DOHH2 (cell line): Measurements from ENCODE around the gene AQP9.

Experiments used
- CTCF ChIP-seq: fragments of 200-600 bp; sonication (generic); IDR thresholded peaks from one replicate; pipeline ENCODE4 v1.5.1; 2014; ENCODE audit warnings: antibody characterized with exemption, mild to moderate bottlenecking, low read depth, low read length; ENCODE audit not compliant: poor library complexity, severe bottlenecking
- EZH2phosphoT487 ChIP-seq: fragments of 200-600 bp; sonication (generic); IDR thresholded peaks from 2 replicates; pipeline ENCODE4 v1.6.1; 2017; ENCODE audit warnings: borderline replicate concordance, mild to moderate bottlenecking, antibody characterized with exemption, low read length, moderate library complexity, mixed read lengths

- TF ChIP-seq CTCF (no peak), EZH2phosphoT487 (no peak)
Measured at GRCh38 chr15:58136731-58137130, 1.4 kb upstream of the AQP9 start.
